ENCODE data around the gene PALB2. TPM values are rescaled to one million over a fixed set of nuclear protein-coding genes. Genes with fewer than 3 reads are reported as not detected.

The PALB2 gene
- total RNA-seq, 1 donor from 2014 or later: 9.5 TPM

GRCh38 chr16:23556881-23557778, 84.0 kb downstream of the PALB2 start, which contains the start of the genes EARS2 and UBFD1:
Gene EARS2, minus strand, starts transcription at chr16:23557350. Its CDS starts 7 bp downstream, at chr16:23557343.
Gene UBFD1, plus strand, starts transcription at chr16:23557727. Its CDS starts 16 bp downstream, at chr16:23557743.
- DNase-seq (ENCODE audit: extremely low read depth, low read depth, low spot score): peak; percentile 79

- DNase-seq (ENCODE audit: extremely low read depth, low read depth, low spot score): no peak
Observed at GRCh38 chr16:23554536-23554935, 86.6 kb downstream of the PALB2 start.

Other genes starting within 250 kb of the PALB2 start
- 9.3 and 21.8 TPM in 2 replicates for gene COG7, start 188.1 kb downstream of the PALB2 start, total RNA-seq
- 33.8 and 48.3 TPM in 2 replicates for gene GGA2, start 130.8 kb downstream of the PALB2 start, total RNA-seq
- gene EARS2, start 84.0 kb downstream of the PALB2 start, total RNA-seq: 21.3 and 25.7 TPM in 2 replicates
- gene UBFD1, start 83.6 kb downstream of the PALB2 start, total RNA-seq: 105 and 126 TPM in 2 replicates
- 98.6 and 113 TPM in 2 replicates for gene NDUFAB1, start 45.0 kb downstream of the PALB2 start, total RNA-seq
- 53.1 and 76.4 TPM in 2 replicates for gene DCTN5, start 156 bp upstream of the PALB2 start, total RNA-seq
- gene PLK1, start 37.6 kb upstream of the PALB2 start, total RNA-seq: 22.4 and 25.0 TPM in 2 replicates
- gene ERN2, start 71.9 kb upstream of the PALB2 start, total RNA-seq: not detected in 2 replicates
- gene CHP2, start 113.7 kb upstream of the PALB2 start, total RNA-seq: not detected in 2 replicates
- gene PRKCB, start 194.7 kb upstream of the PALB2 start, total RNA-seq: not detected in 2 replicates